GM19035 (cell line): ENCODE data around the gene MEP1A.
"Not testable (repeated sequence)": the region's sequence is repeated elsewhere in the genome, so short reads cannot be mapped to it uniquely, and the experiment has no call there.

Experiments
- ATAC-seq: cut with Tn5 transposase; IDR thresholded peaks from one replicate; pipeline ENCODE4 v1.9.1; 2021; ENCODE audit not compliant: unreplicated experiment

The MEP1A gene

DNA sequence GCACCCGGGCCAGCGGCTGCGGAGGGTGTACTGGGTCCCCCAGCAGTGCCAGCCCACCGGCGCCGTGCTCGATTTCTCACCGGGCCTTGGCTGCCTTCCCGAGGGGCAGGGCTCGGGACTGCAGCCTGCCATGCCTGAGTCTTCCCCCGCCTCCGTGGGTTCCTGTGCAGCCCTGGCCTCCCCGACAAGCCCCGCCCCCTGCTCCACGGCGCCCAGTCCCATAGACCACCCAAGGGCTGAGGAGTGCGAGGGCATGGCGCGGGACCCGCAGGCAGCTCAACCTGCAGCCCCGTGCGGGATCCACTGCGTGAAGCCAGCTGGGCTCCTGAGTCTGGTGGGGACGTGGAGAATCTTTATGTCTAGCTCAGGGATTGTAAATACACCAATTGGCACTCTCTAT, 18.5 kb upstream of the MEP1A start:
- ATAC-seq, result not testable (repeated sequence)

- no peak for ATAC-seq
Measured at GRCh38 chr6:46776070-46776712, 17.0 kb upstream of the MEP1A start.

DNA sequence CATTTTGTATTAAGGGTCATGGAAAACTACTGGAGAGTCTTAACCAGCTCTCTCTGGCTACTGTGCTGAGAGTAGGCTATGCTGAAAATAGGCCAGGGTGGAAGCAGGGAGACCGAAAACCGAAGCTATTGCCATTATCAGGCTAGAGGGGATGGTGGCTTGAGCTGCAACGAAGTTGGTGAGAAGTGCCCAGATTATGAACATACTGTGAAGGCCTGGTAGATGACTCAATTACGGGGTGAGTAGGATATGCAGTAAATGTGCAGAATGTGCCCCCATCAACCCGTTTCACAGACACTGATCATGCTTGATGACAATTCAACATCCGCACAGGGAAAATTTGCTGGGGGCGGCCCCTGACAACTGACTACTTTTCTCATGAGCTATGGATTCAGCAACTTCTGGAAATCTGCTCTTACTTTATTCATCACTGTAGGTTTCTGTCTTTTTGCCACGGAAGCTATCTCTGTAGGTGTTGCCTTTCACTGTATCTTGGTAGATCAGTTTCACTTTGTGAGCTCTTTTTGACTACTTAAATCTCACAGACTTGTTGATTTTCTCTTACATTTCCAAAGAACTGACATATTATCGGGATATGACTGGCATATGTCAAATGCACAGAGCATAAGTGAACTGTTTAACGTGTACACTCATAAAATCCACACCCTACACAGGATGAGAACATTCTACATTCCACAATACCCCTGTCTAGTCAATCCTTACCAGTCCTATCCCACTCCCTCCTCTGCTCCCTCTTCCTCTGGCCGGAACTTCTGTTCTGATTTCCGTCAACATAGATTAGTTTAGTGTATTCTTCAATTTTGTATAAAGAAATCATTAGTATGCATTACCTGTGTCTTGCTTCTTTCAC, 15.5 kb upstream of the MEP1A start:
- ATAC-seq, result no peak

- ATAC-seq, result no peak
Measured at GRCh38 chr6:46781478-46782378, 11.5 kb upstream of the MEP1A start.

DNA sequence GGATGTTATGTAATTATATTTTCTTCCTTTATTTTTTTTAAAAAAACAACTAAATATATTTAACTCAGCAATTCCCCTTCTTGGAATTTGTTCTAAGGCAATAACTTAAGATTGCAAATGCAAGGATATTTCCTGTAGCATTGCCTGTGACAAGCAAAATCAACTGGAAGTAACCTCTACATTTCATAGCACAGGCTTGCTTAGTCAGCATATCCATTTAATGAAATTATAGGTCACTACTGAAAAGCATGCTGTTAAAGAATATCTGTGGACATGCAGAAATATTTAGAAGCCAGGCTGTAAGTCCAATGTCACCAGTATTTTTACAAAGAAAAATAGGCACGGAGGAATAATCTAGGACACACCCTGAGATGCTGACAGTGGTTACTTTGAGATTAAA, 8.7 kb upstream of the MEP1A start:
- no peak for ATAC-seq

DNA sequence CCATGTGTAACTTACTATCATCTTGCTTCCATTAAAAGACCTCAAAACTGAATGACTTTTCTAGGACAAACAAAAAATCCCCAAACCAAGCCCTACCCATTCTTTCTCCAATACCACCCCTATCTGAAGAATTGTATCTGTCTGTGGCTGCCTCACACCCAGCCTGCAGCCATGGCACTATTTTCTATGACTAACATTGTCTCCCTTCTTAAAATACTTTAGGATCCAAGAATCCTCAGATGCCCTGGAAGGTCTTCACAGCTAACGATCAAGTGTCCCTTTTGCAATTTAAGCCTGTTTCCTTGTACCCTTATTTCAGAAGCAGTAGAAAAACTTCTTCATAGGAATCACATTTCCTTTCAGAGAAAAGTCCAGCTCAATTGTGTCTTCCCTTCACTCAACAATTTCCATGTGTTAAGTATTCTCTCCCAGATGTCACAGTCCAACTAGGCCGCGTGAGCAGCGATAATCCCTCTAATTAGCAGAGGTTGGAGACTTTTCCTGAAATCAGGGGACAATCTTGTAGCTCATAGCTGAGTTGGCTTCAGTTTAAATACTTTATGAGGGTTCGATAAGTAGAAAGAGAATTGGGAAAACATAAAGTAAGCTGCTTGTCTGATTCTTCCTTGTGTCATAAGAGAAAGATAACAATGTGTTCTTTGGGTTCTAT, 5.2 kb upstream of the MEP1A start:
- no peak for ATAC-seq

GRCh38 chr6:46788791-46789190, 4.4 kb upstream of the MEP1A start:
- ATAC-seq, result no peak

- no peak for ATAC-seq
Measured at GRCh38 chr6:46789434-46790354, 3.5 kb upstream of the MEP1A start.

GRCh38 chr6:46790355-46790874, 2.8 kb upstream of the MEP1A start:
- ATAC-seq, result no peak

GRCh38 chr6:46792635-46793034, 554 bp upstream of the MEP1A start:
- no peak for ATAC-seq

GRCh38 chr6:46794068-46794467, 879 bp downstream of the MEP1A start:
- no peak for ATAC-seq

DNA sequence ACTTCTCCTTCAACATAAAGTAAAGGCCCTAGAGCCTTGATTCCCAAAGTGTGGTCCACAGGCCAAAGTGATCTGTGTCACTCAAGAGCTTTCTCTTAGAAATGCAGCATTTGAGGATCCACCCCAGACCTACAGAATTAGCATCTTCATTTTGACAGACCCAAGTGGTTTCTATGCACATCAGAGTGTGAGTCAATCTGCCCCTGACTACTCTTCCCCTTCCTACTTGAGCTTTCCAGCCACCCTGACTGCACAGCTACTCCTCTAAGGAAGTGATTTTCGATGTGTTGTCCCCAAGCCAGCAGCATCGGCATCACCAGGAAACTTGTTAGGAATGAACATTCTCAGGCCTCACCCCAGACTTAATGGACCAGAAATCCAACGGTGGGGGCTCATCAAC, 2.6 kb downstream of the MEP1A start:
- ATAC-seq, result no peak

DNA sequence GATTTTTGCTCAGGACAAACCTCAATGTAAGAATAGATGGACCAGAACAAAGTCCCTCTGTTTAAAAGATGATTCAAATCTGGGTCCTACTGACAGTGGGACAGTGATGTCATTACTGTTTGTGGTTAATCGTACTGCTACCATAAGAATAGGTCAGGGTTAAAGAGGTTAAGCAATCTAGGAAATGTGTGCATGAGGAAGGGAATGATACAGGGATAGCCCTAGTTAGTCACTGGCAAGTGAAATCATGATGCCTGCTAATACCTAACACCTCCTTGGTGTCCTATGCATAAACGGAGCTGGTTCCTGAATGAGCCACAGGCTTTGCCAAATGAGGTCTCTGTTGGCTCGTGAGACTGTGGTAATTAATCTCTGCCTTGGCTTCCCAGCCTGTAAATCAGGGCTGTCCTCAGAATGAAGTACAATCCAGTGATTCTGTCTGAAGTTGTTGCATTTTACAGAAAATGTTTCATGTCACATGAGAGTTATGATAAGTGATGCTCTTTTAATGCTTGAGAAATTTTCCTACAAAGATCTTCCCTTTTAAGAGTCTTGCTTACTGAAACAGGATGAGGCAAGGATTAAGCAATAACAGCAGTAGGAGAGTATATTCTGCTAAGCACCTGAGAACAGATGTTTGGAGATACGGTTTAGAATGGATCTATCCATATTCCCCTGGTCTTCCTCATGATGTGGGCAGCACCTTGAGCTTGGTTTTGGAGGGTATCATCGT, 3.8 kb downstream of the MEP1A start:
- no peak for ATAC-seq

- no peak for ATAC-seq
Measured at GRCh38 chr6:46799657-46800056, 6.5 kb downstream of the MEP1A start.

DNA sequence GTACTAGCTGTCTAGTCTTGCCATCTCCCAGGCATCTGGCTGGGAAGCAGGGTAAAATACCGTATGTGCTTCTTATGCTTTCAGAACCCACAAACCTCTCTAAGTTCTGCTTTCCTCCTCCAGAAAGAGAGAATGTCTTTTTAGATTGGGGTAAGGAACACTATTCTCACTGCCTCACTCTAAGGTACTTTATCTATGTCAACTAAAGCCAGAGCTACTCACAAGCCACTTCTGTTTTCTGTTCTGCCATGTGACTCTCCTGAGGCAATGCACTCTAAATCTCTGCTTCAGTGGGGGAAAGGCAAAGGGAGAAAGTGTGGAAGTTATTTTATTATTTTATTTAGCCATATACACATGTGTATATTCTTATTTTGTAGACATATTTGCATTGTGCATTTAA, 15.6 kb downstream of the MEP1A start:
- no peak for ATAC-seq

DNA sequence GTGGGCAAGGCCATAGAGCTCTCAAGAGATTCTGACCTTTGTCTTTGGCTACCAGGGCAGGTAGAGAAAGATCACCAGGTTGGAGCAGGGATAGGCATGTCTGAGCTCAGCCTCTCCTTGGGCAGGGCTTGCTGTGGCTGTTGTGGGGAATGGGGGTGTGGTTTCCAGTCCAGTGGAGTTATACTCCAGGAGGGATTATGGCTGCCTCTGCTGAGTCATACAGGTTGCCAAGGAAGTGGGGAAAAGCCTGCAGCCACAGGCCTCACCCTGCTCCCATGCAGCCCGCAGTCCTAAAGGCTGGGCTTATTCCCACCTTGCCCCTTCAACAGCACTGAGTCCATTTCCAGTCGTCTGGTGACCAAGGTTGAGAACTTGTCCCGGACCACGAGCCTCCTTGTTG, 21.9 kb downstream of the MEP1A start:
- no peak for ATAC-seq

DNA sequence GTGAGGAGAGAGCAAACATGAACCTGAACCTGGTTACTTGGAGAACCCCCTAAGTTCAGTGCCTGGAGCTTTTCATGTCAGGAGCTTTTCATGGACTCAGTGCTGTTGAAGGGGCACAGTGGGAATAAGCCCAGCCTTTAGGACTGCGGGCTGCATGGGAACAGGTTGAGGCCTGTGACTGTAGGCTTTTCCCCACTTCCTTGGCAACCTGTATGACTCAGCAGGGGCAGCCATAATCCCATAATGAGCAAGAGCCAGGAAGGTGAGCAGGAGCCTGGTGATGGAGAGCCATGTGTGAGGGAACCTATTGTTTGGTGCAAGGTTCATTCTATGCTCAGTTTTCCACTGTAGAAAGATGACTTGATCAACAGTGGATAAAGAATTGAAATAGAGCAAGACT, 23.4 kb downstream of the MEP1A start:
- no peak for ATAC-seq

GRCh38 chr6:46819561-46819960, 26.4 kb downstream of the MEP1A start:
- ATAC-seq, result no peak

DNA sequence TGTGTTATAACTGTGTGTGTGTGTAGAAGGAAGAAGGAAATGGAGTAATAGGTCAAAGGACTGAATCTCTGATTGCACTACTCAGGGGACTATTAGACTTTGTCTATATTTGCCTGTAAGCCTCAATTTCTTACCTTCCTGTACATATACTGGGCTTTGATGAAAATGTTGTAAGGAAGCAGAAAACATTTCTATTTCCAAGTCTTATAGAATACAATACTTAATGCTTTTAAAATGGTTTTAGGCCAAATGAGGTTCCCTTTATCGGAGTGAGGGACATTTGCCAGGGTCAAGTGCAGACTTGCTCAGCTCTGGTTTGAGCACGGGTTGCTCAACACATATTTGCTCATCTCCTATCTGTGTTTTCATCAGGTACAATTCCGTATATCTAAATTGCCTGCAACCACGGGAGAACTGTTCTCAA, 28.3 kb downstream of the MEP1A start:
- ATAC-seq, result no peak
